Measurements from ENCODE around the gene ARHGAP15.

DNA sequence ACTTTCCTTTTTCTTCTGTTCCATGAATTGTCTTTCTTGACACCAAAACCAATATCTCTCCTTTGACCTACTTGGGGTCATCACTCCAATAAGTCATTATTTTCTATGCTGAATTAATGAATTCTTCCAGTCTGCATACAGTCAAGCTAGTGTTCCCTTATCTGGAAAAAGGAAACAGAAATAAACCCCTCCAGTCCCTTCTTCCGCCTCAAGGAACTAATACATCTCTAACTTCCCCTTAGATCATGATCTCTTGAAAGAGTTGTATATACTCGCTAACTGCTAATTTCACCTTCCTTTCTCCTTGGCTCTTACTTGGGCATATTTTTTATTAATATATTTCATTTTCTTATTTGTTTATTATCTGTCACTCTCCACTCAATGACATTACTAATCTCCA lies 7.3 kb upstream of the ARHGAP15 start:
- TF ChIP-seq EP300 (IDR thresholded peaks at IDR 0.05) (no peak), POLR2A (IDR thresholded peaks at IDR 0.05) (no peak)
- TF ChIP-seq, protein P1, sequence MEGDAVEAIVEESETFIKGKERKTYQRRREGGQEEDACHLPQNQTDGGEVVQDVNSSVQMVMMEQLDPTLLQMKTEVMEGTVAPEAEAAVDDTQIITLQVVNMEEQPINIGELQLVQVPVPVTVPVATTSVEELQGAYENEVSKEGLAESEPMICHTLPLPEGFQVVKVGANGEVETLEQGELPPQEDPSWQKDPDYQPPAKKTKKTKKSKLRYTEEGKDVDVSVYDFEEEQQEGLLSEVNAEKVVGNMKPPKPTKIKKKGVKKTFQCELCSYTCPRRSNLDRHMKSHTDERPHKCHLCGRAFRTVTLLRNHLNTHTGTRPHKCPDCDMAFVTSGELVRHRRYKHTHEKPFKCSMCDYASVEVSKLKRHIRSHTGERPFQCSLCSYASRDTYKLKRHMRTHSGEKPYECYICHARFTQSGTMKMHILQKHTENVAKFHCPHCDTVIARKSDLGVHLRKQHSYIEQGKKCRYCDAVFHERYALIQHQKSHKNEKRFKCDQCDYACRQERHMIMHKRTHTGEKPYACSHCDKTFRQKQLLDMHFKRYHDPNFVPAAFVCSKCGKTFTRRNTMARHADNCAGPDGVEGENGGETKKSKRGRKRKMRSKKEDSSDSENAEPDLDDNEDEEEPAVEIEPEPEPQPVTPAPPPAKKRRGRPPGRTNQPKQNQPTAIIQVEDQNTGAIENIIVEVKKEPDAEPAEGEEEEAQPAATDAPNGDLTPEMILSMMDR (IDR thresholded peaks at IDR 0.05): no peak

All from gastroesophageal sphincter (tissue), 3 donors.